Neural cell (in vitro differentiated cells): ENCODE data around the gene RHOT2.

ENCODE experiments used
- RAD21 ChIP-seq: fragments of 450-650 bp; conservative IDR thresholded peaks from 2 replicates; pipeline ENCODE4 v1.6.1; 2014; ENCODE audit warnings: antibody characterized with exemption, mild to moderate bottlenecking, moderate library complexity
- TF ChIP-seq, protein P1 (sequence below): fragments of 450-650 bp; IDR thresholded peaks from 2 replicates; pipeline ENCODE4 v1.5.1; 2014; ENCODE audit warnings: antibody characterized with exemption, mild to moderate bottlenecking, moderate library complexity; ENCODE audit not compliant: poor library complexity, severe bottlenecking

DNA sequence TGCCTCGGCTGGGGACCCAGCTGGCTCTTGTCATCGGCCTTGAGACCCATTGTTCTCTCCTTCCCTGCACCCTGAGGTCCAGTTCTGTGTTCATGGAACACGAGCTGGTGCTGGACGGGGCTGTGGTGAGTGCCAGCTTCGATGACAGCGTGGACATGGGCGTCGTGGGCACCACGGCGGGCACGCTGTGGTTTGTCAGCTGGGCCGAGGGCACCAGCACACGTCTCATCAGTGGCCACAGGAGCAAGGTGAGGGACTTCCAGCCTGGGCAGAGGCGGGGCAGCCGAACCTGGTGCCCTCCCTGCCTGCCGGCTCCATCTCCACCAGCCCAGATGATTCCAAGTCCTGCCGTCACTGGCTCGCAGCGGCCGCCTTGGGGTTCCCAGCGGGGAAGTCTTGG lies 5.3 kb upstream of the RHOT2 start:
- TF ChIP-seq, protein P1, sequence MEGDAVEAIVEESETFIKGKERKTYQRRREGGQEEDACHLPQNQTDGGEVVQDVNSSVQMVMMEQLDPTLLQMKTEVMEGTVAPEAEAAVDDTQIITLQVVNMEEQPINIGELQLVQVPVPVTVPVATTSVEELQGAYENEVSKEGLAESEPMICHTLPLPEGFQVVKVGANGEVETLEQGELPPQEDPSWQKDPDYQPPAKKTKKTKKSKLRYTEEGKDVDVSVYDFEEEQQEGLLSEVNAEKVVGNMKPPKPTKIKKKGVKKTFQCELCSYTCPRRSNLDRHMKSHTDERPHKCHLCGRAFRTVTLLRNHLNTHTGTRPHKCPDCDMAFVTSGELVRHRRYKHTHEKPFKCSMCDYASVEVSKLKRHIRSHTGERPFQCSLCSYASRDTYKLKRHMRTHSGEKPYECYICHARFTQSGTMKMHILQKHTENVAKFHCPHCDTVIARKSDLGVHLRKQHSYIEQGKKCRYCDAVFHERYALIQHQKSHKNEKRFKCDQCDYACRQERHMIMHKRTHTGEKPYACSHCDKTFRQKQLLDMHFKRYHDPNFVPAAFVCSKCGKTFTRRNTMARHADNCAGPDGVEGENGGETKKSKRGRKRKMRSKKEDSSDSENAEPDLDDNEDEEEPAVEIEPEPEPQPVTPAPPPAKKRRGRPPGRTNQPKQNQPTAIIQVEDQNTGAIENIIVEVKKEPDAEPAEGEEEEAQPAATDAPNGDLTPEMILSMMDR = no peak
- TF ChIP-seq RAD21 = no peak
